SIG-M5 treated with dmso at 0.1 percent for 504 hours (cell line): ENCODE data around the gene WASF2.
A peak's percentile ranks its signal among the peaks of the same experiment; 100 is the strongest.
"Not testable (repeated sequence)": the region's sequence is repeated elsewhere in the genome, so short reads cannot be mapped to it uniquely, and the experiment has no call there.

Experiments used
- DNase-seq: peaks from one replicate; lab custom pipeline; 2025; ENCODE audit not compliant: unreplicated experiment; lab: John Stamatoyannopoulos, UW

WASF2 gene

GRCh38 chr1:27496604-27497155 is 6.7 kb upstream of the WASF2 start:
- DNase-seq: no peak

- DNase-seq: no peak
These were observed 2.8 kb upstream of the WASF2 start for GRCh38 chr1:27492796-27493195.

GRCh38 chr1:27491748-27492700 is 2.1 kb upstream of the WASF2 start:
- DNase-seq: peak; percentile 18

GRCh38 chr1:27489501-27489972 is 430 bp downstream of the WASF2 start:
- DNase-seq: peak; percentile 14

GRCh38 chr1:27487966-27488884 is 1.7 kb downstream of the WASF2 start:
- peak; percentile 89 for DNase-seq

GRCh38 chr1:27485363-27485762 is 4.6 kb downstream of the WASF2 start:
- DNase-seq: no peak

GRCh38 chr1:27483659-27484058 is 6.3 kb downstream of the WASF2 start:
- no peak for DNase-seq

GRCh38 chr1:27481994-27482620 is 7.9 kb downstream of the WASF2 start:
- DNase-seq: no peak

GRCh38 chr1:27478098-27478497 is 11.9 kb downstream of the WASF2 start:
- DNase-seq: no peak

- DNase-seq: no peak
These were observed 13.7 kb downstream of the WASF2 start for GRCh38 chr1:27476237-27476636.

GRCh38 chr1:27475720-27476119 is 14.2 kb downstream of the WASF2 start:
- no peak for DNase-seq

GRCh38 chr1:27473755-27474154 is 16.2 kb downstream of the WASF2 start:
- no peak for DNase-seq

- DNase-seq: not testable (repeated sequence)
These were observed 17.9 kb downstream of the WASF2 start for GRCh38 chr1:27472098-27472497.

- DNase-seq: no peak
These were observed 18.5 kb downstream of the WASF2 start for GRCh38 chr1:27471477-27471876.

- DNase-seq: no peak
These were observed 20.6 kb downstream of the WASF2 start for GRCh38 chr1:27469334-27469733.

GRCh38 chr1:27468378-27468777 is 21.6 kb downstream of the WASF2 start:
- DNase-seq: not testable (repeated sequence)

GRCh38 chr1:27464926-27465647 is 24.9 kb downstream of the WASF2 start:
- DNase-seq: no peak

GRCh38 chr1:27463916-27464315 is 26.1 kb downstream of the WASF2 start:
- DNase-seq: not testable (repeated sequence)

- DNase-seq: not testable (repeated sequence)
These were observed 31.4 kb downstream of the WASF2 start for GRCh38 chr1:27458521-27458920.
